ENCODE results near the gene LRRC45.

LRRC45 gene

DNA sequence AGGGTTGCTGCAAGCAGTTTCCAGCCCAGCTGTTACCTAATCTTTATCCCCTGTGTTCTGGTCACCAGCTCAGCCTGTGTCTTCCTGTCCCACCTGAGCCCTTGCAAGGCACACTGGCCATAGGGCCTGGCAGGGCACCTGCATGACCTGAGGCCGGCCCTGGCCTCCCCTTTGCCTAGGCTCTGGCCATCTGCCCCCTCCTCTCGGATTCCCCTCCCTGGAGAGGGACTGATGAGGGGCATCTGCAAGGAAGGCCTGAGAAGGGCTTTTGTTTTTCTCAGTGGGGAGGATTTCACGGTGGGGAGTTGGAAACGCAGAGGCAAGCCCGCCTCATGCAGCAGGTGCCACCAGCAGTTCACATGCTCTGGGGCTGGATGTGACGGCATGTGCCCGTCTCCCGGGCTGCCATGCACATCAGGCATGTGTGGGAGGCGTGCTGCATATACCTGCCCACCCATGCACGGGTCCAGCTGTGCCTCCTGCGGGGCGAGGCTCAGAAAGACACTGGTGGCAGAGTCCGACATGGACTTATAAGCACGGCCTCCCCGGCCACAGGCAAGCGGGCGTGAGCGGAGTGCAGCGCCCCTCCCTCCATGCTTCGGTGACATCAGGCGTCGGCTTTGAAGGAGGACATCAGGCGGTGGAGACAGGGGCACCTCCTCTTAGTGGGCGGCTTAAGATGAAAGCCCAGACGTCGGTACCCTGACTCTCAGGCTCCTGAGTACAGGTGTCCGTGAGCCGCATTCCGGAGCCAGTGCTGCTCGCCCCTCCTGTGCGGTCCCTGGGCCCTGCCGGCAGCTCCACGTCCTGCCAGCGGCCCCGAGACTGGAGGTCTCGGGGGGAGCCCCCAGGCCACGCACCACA, 29.1 kb upstream of the LRRC45 start:
- in situ Hi-C loops (cut with MboI; ENCODE audit: low sequenced_read_pairs), result no loop called here

DNA sequence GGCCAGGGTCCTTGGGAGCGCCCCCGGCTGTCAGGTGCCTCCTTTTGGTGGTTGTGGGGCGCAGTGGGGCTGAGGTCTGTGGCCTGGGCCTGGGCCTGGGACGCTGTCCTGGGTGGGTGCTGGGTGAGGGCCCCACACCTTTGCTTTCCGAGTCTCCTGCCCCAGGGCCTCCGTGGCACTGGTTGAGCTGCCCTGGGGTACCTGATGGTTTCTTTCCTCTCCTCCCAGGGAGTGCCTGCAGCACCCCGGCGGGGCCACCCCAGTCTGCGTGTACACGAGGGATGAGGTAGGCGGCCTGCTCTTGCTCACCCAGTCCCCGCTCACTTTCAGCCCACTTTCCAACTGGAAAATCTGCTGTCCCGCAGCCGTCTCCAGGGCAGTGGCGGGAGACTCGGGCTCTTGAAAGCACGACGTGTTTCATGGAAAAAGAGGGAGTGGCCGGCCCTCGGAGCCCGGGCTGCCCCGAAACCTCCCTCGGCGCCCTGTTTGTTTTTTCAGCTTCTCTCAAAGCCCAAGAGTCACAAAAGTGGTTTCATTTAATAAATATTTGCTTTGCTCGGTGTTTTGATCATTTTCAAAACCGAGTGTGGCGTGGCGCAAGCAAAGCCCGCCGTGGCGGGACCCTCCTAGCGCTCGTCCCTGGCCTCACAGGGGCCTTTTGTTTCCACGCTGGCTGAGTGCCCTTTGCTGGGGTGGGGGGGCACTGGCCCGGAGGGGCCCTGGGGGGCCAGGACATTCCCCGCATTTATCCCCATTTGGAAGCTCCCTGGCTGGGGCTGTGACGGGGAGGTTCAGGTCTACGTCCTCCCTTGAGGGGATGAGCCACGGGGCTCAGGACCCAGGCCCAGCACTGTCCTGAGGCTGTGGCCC, 28.3 kb upstream of the LRRC45 start:
- in situ Hi-C loops (cut with MboI; ENCODE audit: low sequenced_read_pairs), result no loop called here

DNA sequence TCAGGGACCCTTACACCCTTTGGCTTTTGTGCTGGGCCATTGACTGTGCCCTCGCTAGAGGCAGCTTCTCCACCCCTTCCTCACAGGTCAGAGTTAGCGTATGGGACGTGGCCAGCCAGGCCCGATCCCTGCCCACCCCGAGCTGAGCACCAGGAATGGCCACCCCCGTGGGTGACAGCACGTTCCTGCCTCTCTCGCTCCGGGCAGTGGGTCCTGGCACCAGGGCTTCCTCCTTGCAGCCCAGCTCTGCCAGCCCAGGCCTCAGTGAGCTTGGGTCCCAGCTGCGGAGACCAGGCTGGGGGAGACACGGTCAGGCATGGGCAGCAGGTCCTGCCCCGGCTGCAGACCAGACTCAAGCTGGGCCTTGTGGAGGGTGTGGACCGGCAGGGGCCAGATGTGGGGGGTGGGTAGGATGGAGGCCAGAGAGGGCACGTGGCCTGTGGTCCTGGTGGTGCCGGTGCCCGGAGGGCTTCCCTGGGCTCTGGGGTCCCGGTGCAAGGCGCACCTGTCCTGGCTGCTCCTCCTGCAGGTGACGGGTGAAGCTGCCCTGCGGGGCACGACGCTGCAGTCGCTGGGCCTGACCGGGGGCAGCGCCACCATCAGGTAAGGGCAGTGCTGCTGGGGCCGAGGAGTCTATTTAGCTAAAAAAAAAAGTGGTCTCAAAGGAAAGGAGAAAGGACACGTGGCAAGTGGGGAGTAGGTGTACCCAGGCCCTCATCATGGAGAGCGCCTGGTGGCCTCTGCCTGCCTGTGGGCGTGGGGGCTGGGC, 27.5 kb upstream of the LRRC45 start:
- in situ Hi-C loops (cut with MboI; ENCODE audit: low sequenced_read_pairs), result no loop called here

DNA sequence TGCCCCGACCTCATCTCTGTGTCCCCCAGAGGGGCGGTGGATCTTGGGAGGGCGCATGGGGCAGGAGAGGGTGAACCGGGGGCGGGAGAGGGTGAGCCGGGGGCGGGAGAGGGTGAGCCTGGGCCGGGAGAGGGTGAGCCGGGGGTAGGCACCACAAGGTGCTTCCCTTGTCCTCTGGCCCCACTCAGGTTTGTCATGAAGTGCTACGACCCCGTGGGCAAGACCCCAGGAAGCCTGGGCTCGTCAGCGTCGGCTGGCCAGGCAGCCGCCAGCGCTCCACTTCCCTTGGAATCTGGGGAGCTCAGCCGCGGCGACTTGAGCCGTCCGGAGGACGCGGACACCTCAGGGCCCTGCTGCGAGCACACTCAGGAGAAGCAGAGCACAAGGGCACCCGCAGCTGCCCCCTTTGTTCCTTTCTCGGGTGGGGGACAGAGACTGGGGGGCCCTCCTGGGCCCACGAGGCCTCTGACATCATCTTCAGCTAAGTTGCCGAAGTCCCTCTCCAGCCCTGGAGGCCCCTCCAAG, 26.8 kb upstream of the LRRC45 start:
- in situ Hi-C loops (cut with MboI; ENCODE audit: low sequenced_read_pairs), result no loop called here

DNA sequence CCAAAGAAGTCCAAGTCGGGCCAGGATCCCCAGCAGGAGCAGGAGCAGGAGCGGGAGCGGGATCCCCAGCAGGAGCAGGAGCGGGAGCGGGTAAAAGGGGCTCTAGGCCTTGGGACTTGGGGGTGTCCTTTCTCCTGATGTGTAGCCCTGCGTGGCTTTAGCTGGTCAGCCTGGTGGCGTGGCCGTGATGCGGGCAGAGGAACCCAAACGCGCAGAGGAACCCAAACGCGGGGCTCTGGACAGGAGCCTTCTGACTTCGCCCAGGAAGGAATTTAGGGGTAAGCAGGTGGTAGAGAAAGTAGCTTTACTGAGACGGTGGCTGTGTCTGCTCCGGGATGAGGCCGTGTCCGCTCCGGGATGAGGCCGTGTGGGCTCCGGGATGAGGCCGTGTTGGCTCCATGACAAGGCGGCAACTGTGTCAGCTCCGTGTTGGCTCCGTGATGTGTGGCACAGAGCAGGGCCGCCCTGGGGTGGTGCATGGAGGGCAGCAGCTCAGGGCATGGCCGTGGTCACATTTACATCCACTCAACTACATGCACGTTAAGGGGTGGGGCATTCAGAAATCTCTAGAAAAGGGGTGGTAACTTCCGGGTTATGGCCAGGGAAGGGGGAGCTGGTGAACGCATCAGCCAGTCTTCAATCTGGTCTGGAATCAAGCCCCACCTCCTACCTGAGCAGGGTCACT, 26.2 kb upstream of the LRRC45 start:
- in situ Hi-C loops (cut with MboI; ENCODE audit: low sequenced_read_pairs), result no loop called here

DNA sequence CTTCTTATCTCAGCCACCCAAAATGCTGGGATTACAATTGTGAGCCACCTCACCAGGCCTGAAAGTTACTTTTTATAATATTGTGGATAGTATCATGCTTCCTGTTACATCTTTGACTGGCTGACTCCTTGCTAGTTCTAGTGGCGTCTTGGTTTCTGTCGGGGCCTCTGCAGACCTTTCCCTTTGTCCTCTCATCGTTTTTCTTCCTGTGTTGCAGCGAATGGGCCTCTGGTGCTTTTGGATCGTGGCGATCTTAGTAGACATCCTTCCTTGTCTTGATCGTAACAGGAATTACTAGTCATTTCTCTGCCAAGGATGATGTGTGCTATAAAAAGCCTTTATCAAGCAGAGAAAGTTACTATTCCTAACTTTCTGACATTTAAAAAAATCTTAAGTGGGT, 24.9 kb upstream of the LRRC45 start:
- in situ Hi-C loops (cut with MboI; ENCODE audit: low sequenced_read_pairs), result no loop called here

DNA sequence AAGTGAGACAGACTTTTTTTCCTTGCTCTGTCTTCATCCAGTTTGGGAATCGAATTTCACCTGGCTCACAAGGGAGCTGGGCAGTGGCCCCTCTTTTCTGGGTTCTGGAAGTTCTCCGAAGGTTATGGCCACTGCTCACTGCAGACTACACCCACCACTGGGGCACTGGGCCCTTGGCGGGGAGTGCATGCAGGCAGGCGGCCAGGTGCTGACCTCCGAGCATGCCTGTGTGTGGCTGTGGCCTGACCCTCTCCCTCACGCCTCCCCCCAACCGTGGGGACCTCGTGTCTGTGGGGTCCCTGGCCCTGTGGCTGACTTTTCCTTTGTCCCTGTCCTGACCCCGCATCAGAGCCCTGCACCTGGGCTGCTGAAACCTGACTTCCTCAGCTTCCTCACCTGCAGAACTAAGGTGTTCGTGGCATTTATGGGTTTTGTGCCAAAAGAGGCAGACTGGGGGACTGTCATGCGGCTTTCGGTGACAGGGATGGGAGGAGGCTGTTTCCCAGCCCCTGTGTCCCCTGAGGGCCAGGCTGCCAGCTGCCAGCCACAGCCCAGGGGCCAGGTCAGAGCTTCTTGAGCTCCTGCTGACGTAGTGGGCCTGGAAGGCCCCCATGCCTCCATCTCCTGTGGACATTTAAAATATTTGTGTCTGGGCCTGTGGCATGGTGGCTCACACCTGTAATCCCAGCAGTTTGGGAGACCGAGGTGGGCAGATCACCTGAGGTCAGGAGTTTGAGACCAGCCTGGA, 24.2 kb upstream of the LRRC45 start:
- in situ Hi-C loops (cut with MboI; ENCODE audit: low sequenced_read_pairs), result no loop called here

DNA sequence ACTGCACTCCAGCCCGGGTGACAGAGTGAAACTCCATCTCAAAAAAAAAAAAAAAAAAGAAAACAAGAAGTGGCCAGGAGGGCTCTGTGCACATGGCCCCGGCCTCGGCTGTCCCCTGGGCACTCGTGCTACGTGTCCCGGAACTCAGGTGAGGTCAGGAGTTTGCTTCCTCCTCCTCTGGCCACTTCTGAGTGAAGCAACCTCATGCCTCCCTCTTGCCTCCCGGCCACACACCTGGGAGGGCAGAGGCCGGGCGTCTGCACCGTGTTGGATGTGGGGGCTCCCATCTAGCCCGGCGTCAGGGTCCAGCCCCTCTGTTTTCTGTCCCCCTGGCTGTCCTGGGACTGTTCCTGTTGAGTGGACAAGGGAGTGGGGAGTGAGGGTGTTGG, 23.5 kb upstream of the LRRC45 start:
- in situ Hi-C loops (cut with MboI; ENCODE audit: low sequenced_read_pairs), result no loop called here

DNA sequence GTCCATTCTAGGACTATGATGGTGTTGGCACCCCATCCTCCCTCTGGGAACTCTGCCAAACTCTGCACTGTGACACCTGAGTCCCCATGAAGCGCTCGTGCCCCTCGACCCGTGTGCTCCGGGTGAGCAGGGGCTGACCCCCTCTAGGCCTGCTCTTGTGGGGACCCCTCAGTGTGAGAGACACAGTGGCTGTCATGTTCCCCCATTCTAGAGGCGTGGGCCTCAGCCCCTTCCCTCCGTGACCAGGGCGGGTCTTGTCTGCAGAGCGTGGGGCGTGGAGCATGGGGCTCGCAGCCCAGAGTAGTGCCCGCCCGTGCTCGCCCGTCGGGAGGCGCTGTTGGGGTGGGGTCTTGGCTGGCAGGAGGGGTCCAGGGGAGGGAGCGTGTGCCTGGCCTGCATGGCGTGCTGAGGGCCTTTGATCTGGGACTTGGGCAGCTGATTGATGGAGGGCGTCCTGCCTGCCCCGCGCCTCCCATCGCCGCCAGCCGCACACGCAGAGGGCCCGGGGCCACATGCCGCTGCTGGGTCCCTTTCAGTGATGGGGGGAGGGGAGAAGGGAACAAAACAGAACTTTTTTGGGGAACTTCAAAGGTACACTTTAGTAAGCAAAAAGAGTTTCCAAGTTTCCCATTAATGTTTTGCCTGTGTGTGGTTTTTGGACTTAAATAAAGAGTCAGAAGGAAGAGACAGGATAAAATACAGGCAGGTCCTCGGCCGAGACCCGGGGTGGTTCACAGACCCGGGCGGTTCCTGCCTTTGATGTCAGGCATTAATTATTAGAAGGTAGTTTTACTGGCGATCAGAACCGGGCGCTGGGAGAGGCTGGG, 22.9 kb upstream of the LRRC45 start:
- in situ Hi-C loops (cut with MboI; ENCODE audit: low sequenced_read_pairs), result no loop called here

DNA sequence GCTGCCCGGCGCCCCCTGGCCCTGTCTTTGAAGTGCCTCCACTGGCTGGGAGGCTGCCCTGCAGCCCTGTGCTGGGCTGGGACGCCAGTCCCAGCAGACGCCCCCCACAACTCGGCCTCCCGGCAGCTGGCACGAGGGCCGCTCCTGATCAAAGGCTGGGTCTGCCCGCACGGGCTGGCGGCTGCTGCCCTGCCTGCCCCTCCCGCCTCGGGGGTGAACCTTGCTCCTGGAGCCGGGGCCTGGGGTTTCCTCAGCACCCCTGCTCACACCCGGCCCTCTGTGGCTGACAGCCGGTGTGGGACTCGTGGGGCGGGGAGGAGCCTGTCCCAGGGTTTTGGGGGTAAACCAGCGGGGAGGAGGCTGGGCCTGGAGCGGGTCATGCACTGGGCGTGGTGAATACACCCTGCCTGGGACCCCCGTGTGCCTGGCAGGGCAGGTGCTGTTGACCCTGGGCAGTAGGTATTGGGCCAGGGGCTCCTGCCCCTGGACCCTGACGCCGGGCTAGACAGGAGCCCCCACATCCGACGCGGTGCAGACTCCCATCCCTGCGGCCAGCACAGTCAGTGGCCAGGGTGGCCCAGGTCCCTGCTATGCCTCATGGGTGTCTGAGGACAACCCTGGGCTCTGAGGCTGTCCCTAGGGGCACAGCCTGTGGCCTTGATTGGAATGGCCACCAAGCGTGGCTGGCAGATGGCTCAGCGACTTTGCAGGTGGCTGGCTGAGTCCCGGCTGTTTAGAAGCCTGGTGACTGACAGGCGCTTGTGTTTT, 22.1 kb upstream of the LRRC45 start:
- in situ Hi-C loops (cut with MboI; ENCODE audit: low sequenced_read_pairs), result no loop called here

DNA sequence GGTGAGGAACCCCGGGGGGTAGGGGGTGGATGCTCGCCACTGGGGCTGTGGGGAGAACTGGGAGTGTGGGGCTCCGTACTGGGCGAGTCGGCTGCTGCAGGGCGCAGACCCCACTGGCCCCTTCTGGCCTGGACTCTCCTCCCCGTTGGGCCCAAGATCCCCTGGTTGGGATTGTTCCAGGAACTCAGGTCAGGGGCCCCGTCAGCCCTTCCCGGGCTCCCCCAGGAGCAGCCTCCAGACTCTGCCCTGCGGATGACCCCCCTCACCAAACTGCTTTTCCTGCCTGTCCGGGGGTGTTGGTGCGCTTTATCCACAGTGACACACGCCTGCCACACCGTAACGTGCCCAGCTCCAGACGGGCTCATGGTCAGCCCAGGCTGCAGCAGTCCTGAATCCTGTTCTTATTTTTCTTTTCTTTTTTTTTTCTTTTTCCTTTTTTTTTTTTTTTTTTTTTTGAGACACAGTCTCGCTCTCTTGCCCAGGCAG, 21.5 kb upstream of the LRRC45 start:
- in situ Hi-C loops (cut with MboI; ENCODE audit: low sequenced_read_pairs), result no loop called here

DNA sequence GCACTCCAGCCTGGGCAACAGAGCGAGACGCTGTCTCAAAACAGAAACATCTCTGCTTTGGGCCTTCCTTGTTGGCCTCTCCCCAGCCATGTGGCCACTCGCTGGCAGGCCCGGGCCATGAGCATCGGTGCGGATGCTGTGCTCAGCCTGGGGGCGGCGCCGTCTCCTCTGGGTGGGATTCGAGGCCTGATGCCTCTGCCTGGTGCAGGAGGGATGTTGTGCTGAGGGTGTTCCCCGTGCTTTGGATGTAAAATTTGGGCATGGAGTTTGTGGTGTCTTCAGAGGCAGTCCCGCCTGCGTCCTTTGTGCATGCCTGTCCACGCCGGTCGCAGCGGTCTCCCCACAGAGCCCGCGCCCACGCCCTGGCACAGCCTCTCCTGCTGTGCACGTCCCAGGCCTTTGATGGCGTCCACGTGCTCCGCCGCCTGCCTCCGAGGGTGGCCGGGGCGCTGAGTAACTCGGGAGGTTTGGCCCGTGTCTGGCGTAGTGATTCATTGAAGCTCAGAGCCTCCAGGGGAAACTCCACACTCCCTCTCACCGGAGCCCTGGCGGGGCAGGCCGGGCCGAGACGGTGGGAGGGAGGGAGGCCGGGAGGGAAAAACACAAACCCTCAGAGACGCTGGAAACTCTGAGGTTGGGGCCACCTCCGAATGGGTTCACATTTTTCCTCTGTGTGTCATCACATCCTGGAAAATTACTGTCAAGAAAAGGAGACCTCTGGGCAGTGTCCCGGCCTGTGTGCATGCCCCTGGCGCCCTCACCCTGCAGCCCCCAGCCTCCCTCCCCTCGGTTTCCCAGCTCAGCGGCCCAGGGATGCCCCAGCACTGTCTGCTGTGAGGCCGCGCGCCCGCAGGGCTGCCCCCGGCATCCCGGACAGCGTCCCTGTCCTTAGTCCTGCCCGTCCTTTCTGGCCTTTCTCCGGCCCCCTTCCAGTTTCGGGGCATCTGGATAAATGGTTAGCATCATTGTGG, 19.4 kb upstream of the LRRC45 start:
- in situ Hi-C loops (cut with MboI; ENCODE audit: low sequenced_read_pairs), result no loop called here

DNA sequence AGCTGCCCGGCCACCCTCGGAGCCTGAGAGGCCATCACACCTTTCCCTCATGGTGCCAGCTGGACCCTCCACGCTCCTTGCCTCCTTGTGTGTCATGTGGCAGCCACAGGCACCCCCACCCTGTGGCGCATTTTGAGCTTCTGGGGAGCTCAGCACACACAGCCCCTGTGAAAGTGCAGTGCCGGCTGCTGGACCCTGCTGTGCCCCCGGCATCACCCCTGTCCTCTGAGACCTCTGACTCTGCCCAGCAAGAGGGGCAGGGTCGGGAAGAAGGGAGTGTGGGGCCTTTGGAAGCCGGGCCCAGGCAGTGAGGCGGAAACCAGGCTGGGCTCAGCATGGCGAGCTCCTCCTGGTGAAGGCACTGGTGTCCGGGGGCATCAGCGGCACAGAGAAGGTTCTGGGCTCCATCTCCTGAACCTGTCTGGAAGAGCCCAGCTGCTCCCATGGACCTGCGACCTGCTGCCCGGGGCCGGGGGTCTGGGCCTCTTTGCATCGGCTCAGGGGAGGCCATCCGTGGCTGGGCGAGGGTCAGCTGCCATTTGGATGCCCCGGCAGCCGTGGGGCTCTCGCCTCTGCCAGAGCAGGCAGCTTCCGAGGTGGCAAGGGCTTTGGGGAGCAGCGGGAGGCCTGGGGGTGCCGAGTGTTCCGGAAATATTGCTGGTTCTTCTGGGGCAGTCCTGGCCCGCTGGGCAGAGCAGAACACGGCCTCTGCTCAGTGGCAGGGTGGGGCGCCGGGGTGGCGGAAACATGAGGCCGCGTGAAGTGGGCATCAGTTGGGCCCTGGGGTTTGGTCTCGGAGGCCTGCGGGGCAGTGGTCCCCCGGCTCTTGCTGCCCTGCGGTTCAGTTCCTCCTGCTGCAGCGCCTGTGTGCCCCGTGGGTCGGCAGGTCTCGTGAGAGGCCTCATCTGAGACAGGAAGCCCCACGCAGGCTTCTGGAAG, 18.3 kb upstream of the LRRC45 start:
- in situ Hi-C loops (cut with MboI; ENCODE audit: low sequenced_read_pairs), result no loop called here

DNA sequence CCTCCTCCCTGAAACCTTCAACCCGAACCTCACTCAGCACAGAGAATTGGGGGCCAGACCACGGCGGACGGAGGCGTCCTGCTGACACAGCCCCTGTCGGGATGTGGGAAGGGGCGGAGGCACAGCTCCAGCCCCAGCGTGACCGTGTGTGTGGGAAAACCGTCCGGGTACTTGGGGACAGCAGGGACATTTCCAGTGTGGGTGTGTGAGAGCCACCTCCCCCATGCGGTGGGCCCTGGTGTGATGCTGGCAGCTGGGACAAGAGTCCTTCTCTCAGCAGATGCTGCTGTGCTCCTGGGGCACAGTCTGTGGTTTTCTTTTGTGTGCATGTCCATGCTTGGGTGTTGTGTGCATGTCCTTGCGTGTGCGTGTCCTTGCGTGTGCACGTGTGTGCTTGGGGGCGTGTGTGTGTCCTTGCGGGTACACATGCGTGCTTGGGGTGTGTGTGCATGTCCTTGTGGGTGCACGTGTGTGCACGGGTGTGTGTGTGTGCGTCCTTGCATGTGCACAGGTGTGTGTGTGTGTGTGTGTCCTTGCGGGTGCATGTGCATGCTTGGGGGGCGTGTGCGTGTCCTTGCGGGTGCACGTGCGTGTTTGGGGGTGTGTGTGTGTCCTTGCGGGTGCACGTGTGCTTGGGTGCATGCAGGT, 17.3 kb upstream of the LRRC45 start:
- in situ Hi-C loops (cut with MboI; ENCODE audit: low sequenced_read_pairs), result no loop called here

DNA sequence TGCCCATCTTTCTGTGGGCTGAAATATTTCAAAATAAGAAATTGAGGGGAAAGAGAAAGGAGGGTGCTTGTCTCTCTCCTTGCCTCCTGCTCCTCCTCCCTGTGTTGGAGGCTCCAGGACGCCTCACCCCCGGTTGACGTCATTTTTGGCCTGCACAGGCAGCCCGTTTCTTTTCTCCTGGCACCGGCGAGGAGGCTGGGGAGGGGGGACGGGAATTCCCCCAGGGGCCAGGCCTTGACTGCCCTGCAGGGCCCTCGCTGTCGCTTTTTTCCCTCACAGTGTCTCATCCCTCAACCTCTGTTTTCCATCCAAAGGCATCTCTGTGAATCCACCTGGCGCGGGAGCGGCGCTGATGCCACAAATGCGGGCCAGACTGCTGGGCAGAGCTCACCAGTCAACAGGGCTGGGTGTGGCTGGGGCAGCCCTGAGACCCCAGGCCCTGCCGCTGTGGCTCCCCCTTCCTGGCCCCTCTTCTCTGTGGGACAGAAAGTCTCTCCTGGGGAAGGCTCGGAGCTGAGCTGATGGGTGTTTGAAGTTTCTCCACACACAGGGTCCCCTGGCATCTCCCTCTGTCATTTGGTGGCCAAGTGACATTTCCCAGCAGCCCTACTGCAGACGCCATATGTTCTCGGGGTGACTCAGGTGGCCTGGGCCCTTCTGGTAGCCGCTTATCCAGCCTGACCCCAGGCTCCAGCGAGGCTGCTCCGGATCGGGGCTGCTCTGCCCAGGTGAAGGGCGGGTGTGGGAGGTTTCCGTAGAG, 16.5 kb upstream of the LRRC45 start:
- in situ Hi-C loops (cut with MboI; ENCODE audit: low sequenced_read_pairs), result no loop called here

All from hTERT RPE-1 (cell line).